ENCODE data around the gene HNRNPAB. TPM values are rescaled to one million over a fixed set of nuclear protein-coding genes. Genes with fewer than 3 reads are reported as not detected.

HNRNPAB gene
- total and polyA plus RNA-seq, 10 donors: 55.9 to 144 (median 115) TPM

- Histone ChIP-seq H3K36me3 (no peaks in the 10 kb centered on the region), H3K4me3 (no peak overlapping the region), H3K4me1 (no peaks in the 10 kb centered on the region), H3K27ac (no peak overlapping the region), H3K9me3 (no peaks in the 10 kb centered on the region), H3K27me3 (replicated peaks in 1 of 7) (no peaks in the 10 kb centered on the region)
- TF ChIP-seq POLR2A (IDR thresholded peaks at IDR 0.05) (no peak), CTCF (IDR thresholded peaks at IDR 0.05 in 8 of 11, conservative IDR thresholded peaks at IDR 0.05 in 3 of 11) (no peak), POLR2AphosphoS5 (IDR thresholded peaks at IDR 0.05) (no peak)
- intact Hi-C loops (cut with DNase I; ENCODE audit: low total_unique reads): no loop called here
- 89 to 96% (median 90%) methylated on average over 3 of the region's 3 CpGs for WGBS, 5 donors
- no peak for DNase-seq
Measured at GRCh38 chr5:178174456-178174855, 29.9 kb upstream of the HNRNPAB start.

GRCh38 chr5:178176791-178177190 lies 27.5 kb upstream of the HNRNPAB start:
- H3K36me3 ChIP-seq: no peaks in the 10 kb centered on the region
- no peak for TF ChIP-seq POLR2AphosphoS5 (IDR thresholded peaks at IDR 0.05)
- TF ChIP-seq POLR2A (IDR thresholded peaks at IDR 0.05): no peak
- TF ChIP-seq CTCF (IDR thresholded peaks at IDR 0.05 in 8 of 11, conservative IDR thresholded peaks at IDR 0.05 in 3 of 11): no peak
- H3K4me3 ChIP-seq: no peak overlapping the region
- WGBS, 5 donors: 32 to 63% (median 45%) methylated on average over 6 of the region's 6 CpGs
- intact Hi-C loops (cut with DNase I; ENCODE audit: low total_unique reads): no loop called here
- no peak for DNase-seq
- H3K4me1 ChIP-seq: no peaks in the 10 kb centered on the region
- no peak overlapping the region for H3K27ac ChIP-seq
- H3K27me3 ChIP-seq (replicated peaks in 1 of 7): peaks cover 0 to 4% (median 0%) of the 10 kb centered on the region in 7 donors
- H3K9me3 ChIP-seq: no peaks in the 10 kb centered on the region

GRCh38 chr5:178177569-178177968 lies 26.8 kb upstream of the HNRNPAB start:
- TF ChIP-seq POLR2AphosphoS5 (IDR thresholded peaks at IDR 0.05) (no peak), CTCF (IDR thresholded peaks at IDR 0.05 in 8 of 11, conservative IDR thresholded peaks at IDR 0.05 in 3 of 11) (no peak), POLR2A (IDR thresholded peaks at IDR 0.05) (no peak)
- WGBS, 5 donors: 76 to 94% (median 86%) methylated on average over 8 of the region's 8 CpGs
- H3K9me3 ChIP-seq: no peaks in the 10 kb centered on the region
- H3K4me1 ChIP-seq: peaks cover 0 to 7% (median 2%) of the 10 kb centered on the region in 6 donors
- no peaks in the 10 kb centered on the region for H3K36me3 ChIP-seq
- no peak for DNase-seq
- no peak overlapping the region for H3K27ac ChIP-seq
- no peak overlapping the region for H3K4me3 ChIP-seq
- H3K27me3 ChIP-seq (replicated peaks in 1 of 7): peaks cover 0 to 4% (median 0%) of the 10 kb centered on the region in 7 donors
- intact Hi-C loops (cut with DNase I; ENCODE audit: low total_unique reads): no loop called here

- Histone ChIP-seq H3K9me3 (no peaks in the 10 kb centered on the region), H3K4me1 (peaks cover 0 to 11% (median 2%) of the 10 kb centered on the region in 6 donors), H3K27me3 (replicated peaks in 1 of 7) (peaks cover 0 to 4% (median 0%) of the 10 kb centered on the region in 7 donors), H3K4me3 (no peak overlapping the region), H3K36me3 (no peaks in the 10 kb centered on the region), H3K27ac (no peak overlapping the region)
- no peak for DNase-seq
- no peak for TF ChIP-seq CTCF (IDR thresholded peaks at IDR 0.05 in 8 of 11, conservative IDR thresholded peaks at IDR 0.05 in 3 of 11)
- no peak for TF ChIP-seq POLR2AphosphoS5 (IDR thresholded peaks at IDR 0.05)
- TF ChIP-seq POLR2A (IDR thresholded peaks at IDR 0.05): no peak
- intact Hi-C loops (cut with DNase I; ENCODE audit: low total_unique reads): no loop called here
- WGBS, 5 donors: 59 to 82% (median 67%) methylated on average over 9 of the region's 9 CpGs
Measured at GRCh38 chr5:178180141-178180863, 24.0 kb upstream of the HNRNPAB start.
